ENCODE measurements around the gene HDAC5.

The HDAC5 gene

GRCh38 chr17:44093231-44093900 lies 30.1 kb downstream of the HDAC5 start:
- Histone ChIP-seq H3K4me2 (ENCODE audit: low read length) (no peak overlapping the region), H3F3A (ENCODE audit: control insufficient read depth, insufficient read depth) (no peaks in the 10 kb centered on the region; the same call in 1 of the 2 replicates), H3K27ac (ENCODE audit: low read depth, low read length) (no peak overlapping the region), H4K20me1 (ENCODE audit: control insufficient read depth, insufficient read depth, low read depth, low read length) (peaks cover 4% of the 10 kb centered on the region; the same call in 1 of the 2 replicates), H3K4me1 (ENCODE audit: control insufficient read depth, low read length) (peaks cover 13% of the 10 kb centered on the region), H3K27me3 (ENCODE audit: control insufficient read depth, low read length) (no peaks in the 10 kb centered on the region), H3K4me3 (ENCODE audit: low read length) (no peak overlapping the region), H3K9me3 (ENCODE audit: control insufficient read depth, insufficient read depth, low read length) (no peaks in the 10 kb centered on the region), H3K79me2 (ENCODE audit: control insufficient read depth, low read length) (no peaks in the 10 kb centered on the region), H3K9me2 (replicated peaks; ENCODE audit: control insufficient read depth, low read length) (no peaks in the 10 kb centered on the region), H3K36me3 (ENCODE audit: control insufficient read depth, low read length) (0 out of 2 replicates have a peak, but pooled peaks cover 2% of the 10 kb centered on the region)
- TF ChIP-seq CTCF (IDR thresholded peaks at IDR 0.05; ENCODE audit: low read depth, low read length, poor library complexity, severe bottlenecking): no peak
- no peak for TF ChIP-seq EZH2phosphoT487 (IDR thresholded peaks at IDR 0.05; ENCODE audit: borderline replicate concordance, low read length)

GRCh38 chr17:44092051-44092450 lies 31.4 kb downstream of the HDAC5 start:
- H3K4me2 ChIP-seq (ENCODE audit: low read length): no peak overlapping the region
- H3K27ac ChIP-seq (ENCODE audit: low read depth, low read length): no peak overlapping the region
- no peaks in the 10 kb centered on the region for H3K27me3 ChIP-seq (ENCODE audit: control insufficient read depth, low read length)
- no peaks in the 10 kb centered on the region for H4K20me1 ChIP-seq (ENCODE audit: control insufficient read depth, insufficient read depth, low read depth, low read length)
- no peaks in the 10 kb centered on the region for H3F3A ChIP-seq (ENCODE audit: control insufficient read depth, insufficient read depth)
- H3K36me3 ChIP-seq (ENCODE audit: control insufficient read depth, low read length): 0 out of 2 replicates have a peak, but pooled peaks cover 2% of the 10 kb centered on the region
- TF ChIP-seq EZH2phosphoT487 (IDR thresholded peaks at IDR 0.05; ENCODE audit: borderline replicate concordance, low read length) (no peak), CTCF (IDR thresholded peaks at IDR 0.05; ENCODE audit: low read depth, low read length, poor library complexity, severe bottlenecking) (no peak)
- H3K9me3 ChIP-seq (ENCODE audit: control insufficient read depth, insufficient read depth, low read length): no peaks in the 10 kb centered on the region
- peaks cover 13% of the 10 kb centered on the region for H3K4me1 ChIP-seq (ENCODE audit: control insufficient read depth, low read length)
- H3K9me2 ChIP-seq (replicated peaks; ENCODE audit: control insufficient read depth, low read length): no peaks in the 10 kb centered on the region
- no peaks in the 10 kb centered on the region for H3K79me2 ChIP-seq (ENCODE audit: control insufficient read depth, low read length)
- no peak overlapping the region for H3K4me3 ChIP-seq (ENCODE audit: low read length)

- TF ChIP-seq EZH2phosphoT487 (IDR thresholded peaks at IDR 0.05; ENCODE audit: borderline replicate concordance, low read length) (no peak), CTCF (IDR thresholded peaks at IDR 0.05; ENCODE audit: low read depth, low read length, poor library complexity, severe bottlenecking) (no peak)
- Histone ChIP-seq H3K27ac (ENCODE audit: low read depth, low read length) (no peak overlapping the region), H3K9me2 (replicated peaks; ENCODE audit: control insufficient read depth, low read length) (no peaks in the 10 kb centered on the region), H3F3A (ENCODE audit: control insufficient read depth, insufficient read depth) (no peaks in the 10 kb centered on the region), H3K4me2 (ENCODE audit: low read length) (no peak overlapping the region), H3K4me1 (ENCODE audit: control insufficient read depth, low read length) (peaks cover 13% of the 10 kb centered on the region), H3K79me2 (ENCODE audit: control insufficient read depth, low read length) (no peaks in the 10 kb centered on the region), H3K9me3 (ENCODE audit: control insufficient read depth, insufficient read depth, low read length) (no peaks in the 10 kb centered on the region), H3K27me3 (ENCODE audit: control insufficient read depth, low read length) (no peaks in the 10 kb centered on the region), H3K4me3 (ENCODE audit: low read length) (no peak overlapping the region), H3K36me3 (ENCODE audit: control insufficient read depth, low read length) (0 out of 2 replicates have a peak, but pooled peaks cover 2% of the 10 kb centered on the region), H4K20me1 (ENCODE audit: control insufficient read depth, insufficient read depth, low read depth, low read length) (no peaks in the 10 kb centered on the region)
Observed at GRCh38 chr17:44091200-44091997, 32.0 kb downstream of the HDAC5 start.
